ENCODE results near the gene TMC8.

The TMC8 gene

DNA sequence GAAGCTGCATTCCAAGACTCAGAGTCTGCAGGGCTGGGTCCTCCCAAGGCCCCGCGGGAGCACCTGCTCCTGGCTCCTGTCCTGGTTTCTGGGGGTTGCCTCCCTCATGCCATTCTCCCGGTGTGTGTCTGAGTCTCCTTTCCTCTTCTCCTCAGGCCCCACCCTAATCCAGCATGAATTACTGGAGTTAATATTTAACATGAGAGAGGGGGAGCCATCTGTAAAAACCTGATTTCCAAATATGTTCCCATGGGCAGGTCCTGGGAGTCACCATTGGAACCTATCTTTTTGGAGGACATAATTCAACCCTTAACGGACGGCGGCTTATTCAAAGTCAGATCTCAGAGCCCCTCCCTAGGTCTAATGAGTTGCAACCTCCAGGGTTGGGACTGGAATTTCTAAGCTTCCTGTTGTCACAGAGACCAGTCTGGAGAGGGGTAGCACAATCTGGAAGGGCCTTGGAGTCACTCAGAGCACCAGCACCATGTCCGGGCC lies 21.0 kb downstream of the TMC8 start:
- DNase-seq (ENCODE audit: low read depth) = no peak
- H3K4me3 ChIP-seq (ENCODE audit: low read depth, low read length) = no peak overlapping the region
- TF ChIP-seq, protein P1, sequence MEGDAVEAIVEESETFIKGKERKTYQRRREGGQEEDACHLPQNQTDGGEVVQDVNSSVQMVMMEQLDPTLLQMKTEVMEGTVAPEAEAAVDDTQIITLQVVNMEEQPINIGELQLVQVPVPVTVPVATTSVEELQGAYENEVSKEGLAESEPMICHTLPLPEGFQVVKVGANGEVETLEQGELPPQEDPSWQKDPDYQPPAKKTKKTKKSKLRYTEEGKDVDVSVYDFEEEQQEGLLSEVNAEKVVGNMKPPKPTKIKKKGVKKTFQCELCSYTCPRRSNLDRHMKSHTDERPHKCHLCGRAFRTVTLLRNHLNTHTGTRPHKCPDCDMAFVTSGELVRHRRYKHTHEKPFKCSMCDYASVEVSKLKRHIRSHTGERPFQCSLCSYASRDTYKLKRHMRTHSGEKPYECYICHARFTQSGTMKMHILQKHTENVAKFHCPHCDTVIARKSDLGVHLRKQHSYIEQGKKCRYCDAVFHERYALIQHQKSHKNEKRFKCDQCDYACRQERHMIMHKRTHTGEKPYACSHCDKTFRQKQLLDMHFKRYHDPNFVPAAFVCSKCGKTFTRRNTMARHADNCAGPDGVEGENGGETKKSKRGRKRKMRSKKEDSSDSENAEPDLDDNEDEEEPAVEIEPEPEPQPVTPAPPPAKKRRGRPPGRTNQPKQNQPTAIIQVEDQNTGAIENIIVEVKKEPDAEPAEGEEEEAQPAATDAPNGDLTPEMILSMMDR (IDR thresholded peaks at IDR 0.05; ENCODE audit: control insufficient read depth, extremely low read depth, insufficient read depth) = no peak

DNA sequence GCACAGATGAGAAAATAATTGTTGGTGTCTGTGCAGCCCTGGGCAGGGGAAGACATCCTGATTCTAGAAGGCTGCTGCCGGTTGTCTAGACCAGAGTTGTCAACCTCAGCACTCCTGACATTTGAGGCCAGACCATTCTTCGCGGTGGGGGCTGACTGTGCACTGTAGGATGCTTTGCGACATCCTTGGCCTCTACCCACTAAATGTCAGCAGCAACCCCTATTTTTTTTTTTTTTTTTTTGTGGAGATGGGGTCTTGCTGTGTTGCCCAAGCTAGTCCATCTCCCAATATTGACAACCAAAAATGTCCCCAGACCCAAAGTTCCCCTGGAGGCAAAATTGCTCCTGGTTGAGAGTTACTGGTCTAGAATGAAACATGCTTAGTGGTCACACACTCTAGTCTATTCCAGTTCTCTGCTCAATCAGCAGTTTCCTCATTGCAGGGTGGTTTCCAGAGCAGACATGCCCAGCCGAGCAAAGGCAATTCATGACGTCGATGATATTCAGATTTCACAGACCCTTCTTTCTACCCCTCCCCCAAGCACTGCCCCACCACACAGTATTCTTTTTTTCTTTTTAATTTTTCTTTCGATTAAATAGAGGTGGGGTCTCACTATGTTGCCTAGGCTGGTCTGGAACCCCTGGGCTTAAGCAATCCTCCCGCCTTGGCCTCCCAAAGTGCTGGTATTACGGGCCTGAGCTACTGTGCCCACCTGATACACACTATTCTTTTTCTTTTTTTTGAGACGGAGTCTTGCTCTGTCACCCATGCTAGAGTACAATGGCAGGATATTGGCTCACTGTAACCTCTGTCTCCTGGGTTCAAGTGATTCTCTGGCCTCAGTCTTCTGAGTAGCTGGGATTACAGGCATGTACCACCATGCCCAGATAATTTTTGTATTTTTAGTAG lies 24.6 kb downstream of the TMC8 start:
- no peak for DNase-seq (ENCODE audit: low read depth)
- TF ChIP-seq, protein P1 (IDR thresholded peaks at IDR 0.05; ENCODE audit: control insufficient read depth, extremely low read depth, insufficient read depth) = no peak
- no peak overlapping the region for H3K4me3 ChIP-seq (ENCODE audit: low read depth, low read length)

DNA sequence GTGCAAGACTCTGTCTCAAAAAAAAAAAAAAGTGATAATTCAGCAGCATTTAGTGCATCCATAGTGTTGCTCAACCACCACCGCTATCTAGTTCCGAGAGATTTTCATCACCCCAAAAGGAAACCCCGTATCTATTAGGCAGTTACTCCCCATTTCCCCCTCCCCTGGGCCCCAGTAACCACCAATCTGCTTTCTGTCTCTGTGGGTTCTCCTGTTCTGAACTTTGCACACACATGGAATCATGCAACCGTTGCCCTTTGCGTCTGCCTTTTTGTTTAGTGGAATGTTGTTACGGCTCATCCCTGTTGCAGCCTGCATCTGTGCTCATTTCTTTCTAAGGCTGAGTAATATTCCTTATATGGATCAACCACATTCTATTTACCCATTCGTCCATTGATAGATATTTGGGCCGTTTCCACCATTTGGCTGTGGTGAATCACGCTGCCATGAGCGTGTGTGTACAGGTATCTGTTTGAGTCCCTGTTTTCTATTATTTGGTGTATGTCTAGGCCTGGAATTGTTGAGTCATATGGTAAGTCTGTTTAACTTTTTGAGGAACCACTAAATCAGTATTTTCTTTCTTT lies 29.1 kb downstream of the TMC8 start:
- DNase-seq (ENCODE audit: low read depth) = no peak
- TF ChIP-seq, protein P1 (IDR thresholded peaks at IDR 0.05; ENCODE audit: control insufficient read depth, extremely low read depth, insufficient read depth) = no peak
- H3K4me3 ChIP-seq (ENCODE audit: low read depth, low read length) = no peak overlapping the region

DNA sequence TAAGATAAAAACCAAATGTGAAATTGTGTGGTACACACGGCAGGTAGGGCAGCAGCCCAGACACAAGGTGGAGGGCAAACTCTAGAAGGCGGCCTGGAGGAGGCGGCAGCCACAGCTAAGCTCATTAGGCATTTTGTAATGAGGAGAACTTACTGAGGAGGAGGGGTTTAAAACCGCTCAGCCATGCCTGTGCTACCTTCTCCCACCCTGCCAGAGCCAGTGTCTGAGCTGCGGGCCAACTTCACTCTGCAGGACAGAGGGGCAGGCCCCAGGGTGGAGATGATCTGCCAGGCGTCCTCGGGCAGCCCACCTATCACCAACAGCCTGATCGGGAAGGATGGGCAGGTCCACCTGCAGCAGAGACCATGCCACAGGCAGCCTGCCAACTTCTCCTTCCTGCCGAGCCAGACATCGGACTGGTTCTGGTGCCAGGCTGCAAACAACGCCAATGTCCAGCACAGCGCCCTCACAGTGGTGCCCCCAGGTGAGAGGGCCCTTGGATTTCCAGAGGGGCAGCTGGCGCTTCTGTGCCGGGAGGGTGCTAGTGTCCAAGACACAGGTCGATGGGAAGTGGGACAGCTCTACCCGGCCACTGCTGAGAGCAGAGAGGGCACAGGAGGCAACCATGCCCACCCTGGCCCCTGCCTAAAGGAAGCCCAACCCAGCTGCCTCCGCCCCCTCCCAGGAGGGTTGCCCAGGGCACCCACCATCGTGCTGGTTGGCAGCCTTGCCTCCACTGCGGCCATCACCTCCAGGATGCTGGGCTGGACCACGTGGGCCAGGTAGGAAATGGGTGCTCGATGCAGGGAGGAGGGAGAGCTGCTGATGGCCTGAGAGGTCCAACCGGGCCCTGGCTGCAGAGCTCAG lies 33.5 kb downstream of the TMC8 start:
- TF ChIP-seq, protein P1 (IDR thresholded peaks at IDR 0.05; ENCODE audit: control insufficient read depth, extremely low read depth, insufficient read depth) = no peak
- H3K4me3 ChIP-seq (ENCODE audit: low read depth, low read length) = no peak overlapping the region
- no peak for DNase-seq (ENCODE audit: low read depth)

DNA sequence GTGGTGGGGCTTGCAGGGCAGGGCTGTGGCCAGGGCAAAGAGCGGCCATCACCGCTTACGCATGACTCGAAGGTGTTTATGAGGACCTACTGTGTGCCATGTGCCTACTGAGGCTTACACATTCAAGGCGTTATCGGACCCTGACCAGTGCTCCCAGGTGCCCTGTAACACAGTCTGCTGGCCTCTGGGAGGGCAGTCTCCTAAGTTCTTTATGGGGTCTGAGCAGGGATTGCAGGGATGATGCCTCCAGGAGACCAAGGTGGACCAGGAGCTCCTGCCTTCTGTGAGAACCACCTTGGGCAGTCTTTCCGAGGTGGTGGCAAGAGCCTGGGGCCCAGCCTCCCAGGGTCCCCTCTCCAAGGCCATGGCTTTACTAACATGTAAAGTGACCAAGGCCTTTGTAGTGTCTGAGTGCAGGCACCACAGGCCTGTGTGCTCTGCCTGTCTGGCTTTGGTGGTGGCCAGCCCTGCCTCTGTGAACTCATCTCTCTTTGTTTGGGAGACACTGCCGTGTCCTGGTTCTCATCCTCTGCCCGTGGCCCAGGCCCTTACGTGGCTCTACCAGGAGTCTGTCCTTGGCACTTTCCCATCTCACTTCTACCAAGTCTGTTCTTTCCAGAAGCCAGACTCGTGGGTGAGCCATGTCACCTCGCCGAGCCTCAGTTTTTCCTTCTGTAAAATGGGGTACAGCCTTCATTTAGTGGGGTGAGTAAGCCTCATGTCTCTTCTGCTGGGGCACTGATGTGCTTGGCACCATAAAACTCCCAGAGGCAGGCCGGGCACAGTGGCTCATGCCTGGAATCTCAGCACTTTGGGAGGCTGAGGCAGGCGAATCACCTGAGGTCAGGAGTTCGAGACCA lies 34.4 kb downstream of the TMC8 start:
- H3K4me3 ChIP-seq (ENCODE audit: low read depth, low read length) = no peak overlapping the region
- TF ChIP-seq, protein P1 (IDR thresholded peaks at IDR 0.05; ENCODE audit: control insufficient read depth, extremely low read depth, insufficient read depth) = no peak
- no peak for DNase-seq (ENCODE audit: low read depth)

DNA sequence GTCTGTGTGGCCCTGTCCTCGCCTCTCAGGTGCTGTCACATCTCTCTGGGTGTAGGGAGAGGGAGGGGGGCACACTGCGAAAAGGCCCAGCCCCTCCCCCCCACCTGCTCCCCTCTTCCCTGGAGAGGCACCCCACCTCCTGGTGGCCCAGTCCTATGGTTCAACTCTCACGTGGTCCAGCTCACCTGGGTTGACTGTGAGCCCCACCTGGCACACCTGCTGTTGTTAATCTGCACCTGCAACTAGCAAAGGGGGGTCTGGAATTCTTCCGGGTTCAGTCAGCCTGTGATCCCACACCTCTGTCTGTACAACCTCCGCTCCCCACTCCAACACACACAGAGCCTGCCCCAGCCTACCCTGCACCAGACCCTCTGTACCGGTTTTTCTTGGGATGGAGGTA lies 35.8 kb downstream of the TMC8 start:
- DNase-seq (ENCODE audit: low read depth) = no peak
- H3K4me3 ChIP-seq (ENCODE audit: low read depth, low read length) = no peak overlapping the region
- TF ChIP-seq, protein P1 (IDR thresholded peaks at IDR 0.05; ENCODE audit: control insufficient read depth, extremely low read depth, insufficient read depth) = no peak
